Thyroid gland (tissue), 4 donors: ENCODE measurements around the gene BCAS1.

Experiments
- POLR2A ChIP-seq, 2 donors: fragments of 450-650 bp; IDR thresholded peaks; one replicate each; pipeline ENCODE4 v1.6.1; 2017; ENCODE audit warnings: antibody characterized with exemption in 2 of 2, mild to moderate bottlenecking in 2 of 2, moderate library complexity in 1 of 2
- TF ChIP-seq, protein P1 (sequence below), 6 experiments: fragments of 200-600 bp in 3 of 6; fragments of 450-650 bp in 3 of 6; sonication (generic) in 3 of 6; IDR thresholded peaks; one replicate each; pipeline ENCODE4 v1.5.1; 2016 to 2019; ENCODE audit warnings: antibody characterized with exemption in 6 of 6, mild to moderate bottlenecking in 2 of 6, inconsistent platforms in 1 of 6, moderate library complexity in 1 of 6

DNA sequence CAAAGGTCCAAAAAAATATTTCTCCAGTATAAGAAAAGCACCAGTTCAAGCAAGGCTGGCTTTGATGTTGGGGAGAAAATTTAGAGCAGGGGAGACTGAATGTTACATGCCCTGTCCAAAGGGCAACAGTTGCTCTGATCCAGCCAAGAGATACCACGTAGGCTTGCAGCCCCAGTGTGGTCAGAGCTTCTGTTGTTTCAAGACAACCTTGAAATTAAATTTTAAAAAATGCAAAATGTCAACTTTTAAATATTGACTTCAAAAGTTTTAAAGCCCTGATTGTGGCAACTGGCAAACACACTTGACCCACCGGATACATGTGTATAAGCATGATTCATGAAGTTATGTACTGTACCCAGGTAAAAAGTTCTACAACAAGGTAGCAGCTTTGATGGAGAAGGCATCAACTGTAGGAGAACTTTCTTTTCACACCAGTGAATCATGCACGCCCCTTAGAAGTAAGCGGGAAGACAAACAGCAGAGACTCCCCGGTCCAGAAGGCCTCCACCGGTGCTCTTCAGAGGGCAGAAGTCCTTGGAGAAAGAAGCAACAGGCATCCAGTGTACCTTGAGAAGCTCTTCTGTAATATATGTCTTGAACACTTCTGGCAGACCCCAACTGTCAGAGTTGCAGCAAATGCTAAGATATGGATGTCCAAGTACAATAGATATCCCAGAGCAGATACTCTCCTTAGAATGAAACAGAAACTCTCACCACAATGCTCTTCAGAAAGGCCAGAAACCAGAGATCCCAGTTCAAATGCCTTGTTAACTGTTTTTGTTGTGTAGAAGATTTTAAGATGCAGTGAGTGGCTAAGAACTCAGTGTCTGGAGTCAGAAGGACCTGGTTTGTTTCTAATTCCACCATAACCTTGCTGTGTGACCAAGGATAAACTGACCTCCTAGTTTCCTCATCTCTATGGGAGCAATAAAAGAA is 115.4 kb downstream of the BCAS1 start:
- no peak for TF ChIP-seq POLR2A (IDR thresholded peaks at IDR 0.05)
- TF ChIP-seq, protein P1, sequence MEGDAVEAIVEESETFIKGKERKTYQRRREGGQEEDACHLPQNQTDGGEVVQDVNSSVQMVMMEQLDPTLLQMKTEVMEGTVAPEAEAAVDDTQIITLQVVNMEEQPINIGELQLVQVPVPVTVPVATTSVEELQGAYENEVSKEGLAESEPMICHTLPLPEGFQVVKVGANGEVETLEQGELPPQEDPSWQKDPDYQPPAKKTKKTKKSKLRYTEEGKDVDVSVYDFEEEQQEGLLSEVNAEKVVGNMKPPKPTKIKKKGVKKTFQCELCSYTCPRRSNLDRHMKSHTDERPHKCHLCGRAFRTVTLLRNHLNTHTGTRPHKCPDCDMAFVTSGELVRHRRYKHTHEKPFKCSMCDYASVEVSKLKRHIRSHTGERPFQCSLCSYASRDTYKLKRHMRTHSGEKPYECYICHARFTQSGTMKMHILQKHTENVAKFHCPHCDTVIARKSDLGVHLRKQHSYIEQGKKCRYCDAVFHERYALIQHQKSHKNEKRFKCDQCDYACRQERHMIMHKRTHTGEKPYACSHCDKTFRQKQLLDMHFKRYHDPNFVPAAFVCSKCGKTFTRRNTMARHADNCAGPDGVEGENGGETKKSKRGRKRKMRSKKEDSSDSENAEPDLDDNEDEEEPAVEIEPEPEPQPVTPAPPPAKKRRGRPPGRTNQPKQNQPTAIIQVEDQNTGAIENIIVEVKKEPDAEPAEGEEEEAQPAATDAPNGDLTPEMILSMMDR (IDR thresholded peaks at IDR 0.05) = no peak
